ENCODE data around the gene TNFRSF4.

Gene TNFRSF4

GRCh38 chr1:1204998-1205768 is 8.8 kb downstream of the TNFRSF4 start:
- no peak overlapping the region for H3K4me3 ChIP-seq (ENCODE audit: low read depth, low read length)
- no peak for DNase-seq (ENCODE audit: low read depth)
- no peak for TF ChIP-seq CTCF (IDR thresholded peaks at IDR 0.05; ENCODE audit: insufficient read depth, low read depth, low read length, missing control alignments)

- no peak for DNase-seq (ENCODE audit: low read depth)
- TF ChIP-seq CTCF (IDR thresholded peaks at IDR 0.05; ENCODE audit: insufficient read depth, low read depth, low read length, missing control alignments), result no peak
- no peak overlapping the region for H3K4me3 ChIP-seq (ENCODE audit: low read depth, low read length)
These were observed 9.5 kb downstream of the TNFRSF4 start for GRCh38 chr1:1204425-1204920.

GRCh38 chr1:1203561-1204424 is 10.2 kb downstream of the TNFRSF4 start:
- DNase-seq (ENCODE audit: low read depth), result no peak
- H3K4me3 ChIP-seq (ENCODE audit: low read depth, low read length), result no peak overlapping the region
- TF ChIP-seq CTCF (IDR thresholded peaks at IDR 0.05; ENCODE audit: insufficient read depth, low read depth, low read length, missing control alignments), result no peak

- no peak for TF ChIP-seq CTCF (IDR thresholded peaks at IDR 0.05; ENCODE audit: insufficient read depth, low read depth, low read length, missing control alignments)
- no peak overlapping the region for H3K4me3 ChIP-seq (ENCODE audit: low read depth, low read length)
- DNase-seq (ENCODE audit: low read depth), result no peak
These were observed 11.0 kb downstream of the TNFRSF4 start for GRCh38 chr1:1202831-1203560.

GRCh38 chr1:1200876-1201810 is 12.8 kb downstream of the TNFRSF4 start:
- DNase-seq (ENCODE audit: low read depth), result peak; percentile 50
- H3K4me3 ChIP-seq (ENCODE audit: low read depth, low read length), result peak overlapping the region; percentile 27
- TF ChIP-seq CTCF (IDR thresholded peaks at IDR 0.05; ENCODE audit: insufficient read depth, low read depth, low read length, missing control alignments), result no peak

Measured in GM12865 (cell line).